Coronary artery (tissue), 2 donors: ENCODE results near the gene CYP1B1.
"Not testable (repeated sequence)": the region's sequence is repeated elsewhere in the genome, so short reads cannot be mapped to it uniquely, and the experiment has no call there.

ENCODE experiments used
- DNase-seq: peaks from one replicate; pipeline ENCODE4 v3.0.0-alpha.2; 2017; ENCODE audit warnings: low spot score
- H3K27ac ChIP-seq, 2 donors: fragments of 200-600 bp; sonication (generic); one replicate each; pipeline ENCODE4 v1.5.1; 2016 to 2019
- H3K4me3 ChIP-seq: fragments of 200-600 bp; sonication (generic); 2 replicates; pipeline ENCODE4 v1.5.1; 2016; ENCODE audit warnings: mild to moderate bottlenecking, moderate library complexity
- CTCF ChIP-seq: fragments of 200-600 bp; sonication (generic); IDR thresholded peaks from one replicate; pipeline ENCODE4 v1.5.1; 2019; ENCODE audit warnings: antibody characterized with exemption

The CYP1B1 gene

GRCh38 chr2:38029512-38029911 is 46.4 kb downstream of the CYP1B1 start:
- H3K4me3 ChIP-seq: no peak overlapping the region
- TF ChIP-seq CTCF: no peak
- no peak overlapping the region for H3K27ac ChIP-seq
- no peak for DNase-seq

GRCh38 chr2:38028829-38029228 is 47.1 kb downstream of the CYP1B1 start:
- TF ChIP-seq CTCF: no peak
- no peak overlapping the region for H3K4me3 ChIP-seq
- H3K27ac ChIP-seq: no peak overlapping the region
- DNase-seq: no peak

GRCh38 chr2:38026846-38027245 is 49.1 kb downstream of the CYP1B1 start:
- Histone ChIP-seq H3K27ac (no peak overlapping the region), H3K4me3 (no peak overlapping the region)
- TF ChIP-seq CTCF: no peak
- no peak for DNase-seq

- Histone ChIP-seq H3K4me3 (no peak overlapping the region), H3K27ac (no peak overlapping the region)
- no peak for DNase-seq
- TF ChIP-seq CTCF: no peak
Observed at GRCh38 chr2:38021589-38021988, 54.4 kb downstream of the CYP1B1 start.

- not testable (repeated sequence) for DNase-seq, H3K4me3 ChIP-seq, H3K27ac ChIP-seq
Observed at GRCh38 chr2:38020359-38021069, 55.4 kb downstream of the CYP1B1 start.

- Histone ChIP-seq H3K27ac (no peak overlapping the region), H3K4me3 (no peak overlapping the region)
- TF ChIP-seq CTCF: no peak
- no peak for DNase-seq
Observed at GRCh38 chr2:38017836-38018235, 58.1 kb downstream of the CYP1B1 start.
